Fibroblast of villous mesenchyme (primary cell): ENCODE measurements around the gene PRICKLE1. TPM values are rescaled to one million over a fixed set of nuclear protein-coding genes. Genes with fewer than 3 reads are reported as not detected.
A peak's percentile ranks its signal among the peaks of the same experiment; 100 is the strongest.

Source experiments
- DNase-seq: peaks from one replicate; pipeline ENCODE4 v3.0.0-alpha.2; 2010; ENCODE audit warnings: low read depth
- H3K4me3 ChIP-seq: 2 replicates; pipeline ENCODE4 v1.5.1; 2011; ENCODE audit warnings: low read depth, mild to moderate bottlenecking, low read length
- CTCF ChIP-seq: IDR thresholded peaks from 2 replicates; pipeline ENCODE4 v1.5.1; 2012; ENCODE audit warnings: low read depth, mild to moderate bottlenecking, low read length; ENCODE audit not compliant: insufficient read depth
- total RNA-seq: library from RNA; depleted of rRNA; stranded (reverse); fragments of >200 nt; gene quantifications from 2 replicates; pipeline ENCODE4 v1.2.3, GENCODE V29; 2012

Gene PRICKLE1
- total RNA-seq, 1 donor, result 32.4 TPM

GRCh38 chr12:42609605-42610004 is 20.1 kb upstream of the PRICKLE1 start:
- no peak for DNase-seq
- no peak for TF ChIP-seq CTCF
- H3K4me3 ChIP-seq, result no peak overlapping the region

GRCh38 chr12:42608196-42608825 is 18.8 kb upstream of the PRICKLE1 start:
- H3K4me3 ChIP-seq, result no peak overlapping the region
- no peak for TF ChIP-seq CTCF
- DNase-seq, result peak; percentile 50

- no peak for DNase-seq
- TF ChIP-seq CTCF, result no peak
- no peak overlapping the region for H3K4me3 ChIP-seq
Measured at GRCh38 chr12:42607584-42608058, 18.1 kb upstream of the PRICKLE1 start.

- DNase-seq, result no peak
- H3K4me3 ChIP-seq, result no peak overlapping the region
- TF ChIP-seq CTCF, result no peak
Measured at GRCh38 chr12:42606471-42606870, 16.9 kb upstream of the PRICKLE1 start.

GRCh38 chr12:42605685-42606084 is 16.1 kb upstream of the PRICKLE1 start:
- no peak for TF ChIP-seq CTCF
- H3K4me3 ChIP-seq, result no peak overlapping the region
- no peak for DNase-seq

- no peak for TF ChIP-seq CTCF
- H3K4me3 ChIP-seq, result no peak overlapping the region
- DNase-seq, result no peak
Measured at GRCh38 chr12:42603246-42603990, 13.9 kb upstream of the PRICKLE1 start.
